Stimulated activated CD8-positive, alpha-beta memory T cell treated with anti-CD3 and anti-CD28 coated beads, Interleukin-4, amount 100 ng/mL, for 1 hour (primary cell): Measurements from ENCODE around the gene BICD2.

Source experiments
- DNase-seq, 2 donors: peaks; one replicate each; pipeline ENCODE4 v3.0.0-alpha.2; 2020; ENCODE audit warnings: low read depth in 2 of 2, low spot score in 1 of 2

Gene BICD2

GRCh38 chr9:92727716-92728700, 36.6 kb downstream of the BICD2 start:
- DNase-seq = no peak

GRCh38 chr9:92726971-92727715, 37.5 kb downstream of the BICD2 start:
- DNase-seq = no peak

- DNase-seq = no peak
These were observed 38.3 kb downstream of the BICD2 start for GRCh38 chr9:92726348-92726747.

GRCh38 chr9:92725766-92726165, 38.9 kb downstream of the BICD2 start:
- no peak for DNase-seq

- DNase-seq = no peak
These were observed 39.4 kb downstream of the BICD2 start for GRCh38 chr9:92725266-92725545.

GRCh38 chr9:92724528-92725265, 39.9 kb downstream of the BICD2 start:
- DNase-seq = no peak

GRCh38 chr9:92723801-92724323, 40.8 kb downstream of the BICD2 start:
- no peak for DNase-seq

- DNase-seq = no peak
These were observed 41.4 kb downstream of the BICD2 start for GRCh38 chr9:92723299-92723625.

GRCh38 chr9:92722386-92723298, 42.0 kb downstream of the BICD2 start:
- DNase-seq = no peak

- DNase-seq = no peak
These were observed 43.1 kb downstream of the BICD2 start for GRCh38 chr9:92721548-92721947.

GRCh38 chr9:92720807-92721535, 43.7 kb downstream of the BICD2 start:
- DNase-seq = no peak

- DNase-seq = no peak
These were observed 44.3 kb downstream of the BICD2 start for GRCh38 chr9:92720209-92720765.

GRCh38 chr9:92719028-92719647, 45.5 kb downstream of the BICD2 start:
- no peak for DNase-seq

GRCh38 chr9:92718086-92719001, 46.3 kb downstream of the BICD2 start:
- DNase-seq = no peak

- no peak for DNase-seq
These were observed 47.2 kb downstream of the BICD2 start for GRCh38 chr9:92717201-92718085.

GRCh38 chr9:92716557-92716956, 48.1 kb downstream of the BICD2 start:
- DNase-seq = peak; percentile 74 to 83
